ES-I3 (cell line): ENCODE results near the gene SMC3.
"Not testable (repeated sequence)": the region's sequence is repeated elsewhere in the genome, so short reads cannot be mapped to it uniquely, and the experiment has no call there.

Experiments used
- H3K36me3 ChIP-seq: 2 replicates; pipeline ENCODE4 v1.6.1; 2013; ENCODE audit warnings: mild to moderate bottlenecking, low read length, control low read depth, moderate library complexity; ENCODE audit not compliant: insufficient read depth
- H3K4me1 ChIP-seq: 2 replicates; pipeline ENCODE4 v1.6.1; 2013; ENCODE audit warnings: mild to moderate bottlenecking, control low read depth, low read length; ENCODE audit not compliant: insufficient read depth
- H3K9ac ChIP-seq: 2 replicates; pipeline ENCODE4 v1.6.1; 2013; ENCODE audit warnings: low read depth, mild to moderate bottlenecking, low read length, moderate library complexity
- H3K9me3 ChIP-seq: 2 replicates; pipeline ENCODE4 v1.6.1; 2013; ENCODE audit warnings: mild to moderate bottlenecking, low read length, moderate library complexity; ENCODE audit not compliant: control insufficient read depth, insufficient read depth

SMC3 gene

DNA sequence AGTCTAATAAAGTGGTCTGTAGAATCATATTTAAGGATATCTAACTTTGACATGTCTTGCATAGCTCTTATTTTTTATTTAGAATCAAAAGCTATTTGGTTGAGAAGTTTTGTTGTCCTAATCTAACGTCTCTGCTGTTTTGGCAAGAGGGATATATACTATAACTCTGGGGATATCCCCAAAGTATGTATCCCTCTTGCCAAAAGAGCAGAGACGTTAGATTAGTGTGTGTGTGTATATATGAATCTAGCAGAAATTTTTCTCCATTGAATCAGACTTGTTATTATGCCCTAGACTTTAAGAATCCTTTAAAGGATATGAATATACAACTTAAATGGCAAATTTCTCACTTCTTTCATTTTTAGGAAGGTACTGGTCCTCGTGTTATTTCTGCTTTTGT lies 9.6 kb downstream of the SMC3 start:
- H3K9ac ChIP-seq = no peak overlapping the region
- peaks cover 15% of the 10 kb centered on the region; the same call in 1 of the 2 replicates for H3K36me3 ChIP-seq
- H3K4me1 ChIP-seq = no peaks in the 10 kb centered on the region
- no peaks in the 10 kb centered on the region for H3K9me3 ChIP-seq

DNA sequence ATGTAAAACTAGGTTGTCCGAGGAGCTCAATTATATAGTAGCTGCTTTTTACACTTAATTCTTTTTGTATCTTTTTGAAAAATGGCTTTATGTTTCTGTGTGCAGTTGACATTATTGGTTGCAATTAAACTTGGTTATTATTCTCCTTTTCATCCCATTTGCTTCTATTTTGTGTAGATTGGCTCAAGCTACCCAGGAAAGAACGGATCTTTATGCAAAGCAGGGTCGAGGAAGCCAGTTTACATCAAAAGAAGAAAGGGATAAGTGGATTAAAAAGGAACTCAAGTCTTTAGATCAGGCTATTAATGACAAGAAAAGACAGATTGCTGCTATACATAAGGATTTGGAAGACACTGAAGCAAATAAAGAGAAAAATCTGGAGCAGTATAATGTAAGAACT lies 16.5 kb downstream of the SMC3 start:
- Histone ChIP-seq H3K9me3 (no peaks in the 10 kb centered on the region), H3K4me1 (no peaks in the 10 kb centered on the region), H3K36me3 (peaks cover 34% of the 10 kb centered on the region), H3K9ac (no peak overlapping the region)

DNA sequence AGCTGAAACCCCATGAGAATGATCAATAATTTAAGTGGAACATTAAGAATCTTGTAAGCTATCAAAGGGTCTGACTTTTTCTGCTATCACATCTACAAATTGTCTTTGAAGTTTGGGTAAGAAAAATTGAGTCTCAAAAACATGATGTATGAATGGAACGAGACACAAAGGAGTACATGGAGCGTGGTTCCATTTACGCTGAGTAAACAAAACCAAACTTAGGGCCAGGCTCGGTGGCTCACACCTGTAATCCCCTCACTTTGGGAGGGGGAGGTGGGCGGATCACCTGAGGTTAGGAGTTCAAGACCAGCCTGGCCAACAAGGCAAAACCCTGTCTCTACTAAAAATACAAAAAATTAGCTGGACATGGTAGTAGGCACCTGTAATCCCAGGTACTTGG lies 24.3 kb downstream of the SMC3 start:
- H3K4me1 ChIP-seq = no peaks in the 10 kb centered on the region
- H3K36me3 ChIP-seq = peaks cover 15% of the 10 kb centered on the region
- H3K9ac ChIP-seq = no peak overlapping the region
- no peaks in the 10 kb centered on the region for H3K9me3 ChIP-seq

DNA sequence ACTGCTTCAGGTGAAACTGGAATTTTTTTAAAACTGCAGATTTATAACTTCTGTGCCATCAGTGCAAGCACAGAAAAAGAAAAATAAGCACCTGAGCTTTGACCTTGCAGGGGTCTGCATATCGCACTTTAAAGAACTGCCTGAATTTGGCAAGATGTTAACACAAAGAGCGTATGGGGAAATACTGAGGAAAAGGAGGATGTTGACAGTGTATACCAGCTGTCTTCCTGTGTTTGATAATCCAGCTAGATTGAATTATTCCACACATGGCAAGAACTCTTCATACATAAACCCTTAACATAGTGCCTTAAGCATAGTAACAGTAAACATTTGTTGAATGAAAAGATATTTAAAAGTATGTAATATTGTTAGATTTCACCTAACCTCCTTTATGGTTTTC lies 30.0 kb downstream of the SMC3 start:
- Histone ChIP-seq H3K36me3 (peaks cover 9% of the 10 kb centered on the region), H3K9me3 (no peaks in the 10 kb centered on the region), H3K4me1 (no peaks in the 10 kb centered on the region), H3K9ac (no peak overlapping the region)

DNA sequence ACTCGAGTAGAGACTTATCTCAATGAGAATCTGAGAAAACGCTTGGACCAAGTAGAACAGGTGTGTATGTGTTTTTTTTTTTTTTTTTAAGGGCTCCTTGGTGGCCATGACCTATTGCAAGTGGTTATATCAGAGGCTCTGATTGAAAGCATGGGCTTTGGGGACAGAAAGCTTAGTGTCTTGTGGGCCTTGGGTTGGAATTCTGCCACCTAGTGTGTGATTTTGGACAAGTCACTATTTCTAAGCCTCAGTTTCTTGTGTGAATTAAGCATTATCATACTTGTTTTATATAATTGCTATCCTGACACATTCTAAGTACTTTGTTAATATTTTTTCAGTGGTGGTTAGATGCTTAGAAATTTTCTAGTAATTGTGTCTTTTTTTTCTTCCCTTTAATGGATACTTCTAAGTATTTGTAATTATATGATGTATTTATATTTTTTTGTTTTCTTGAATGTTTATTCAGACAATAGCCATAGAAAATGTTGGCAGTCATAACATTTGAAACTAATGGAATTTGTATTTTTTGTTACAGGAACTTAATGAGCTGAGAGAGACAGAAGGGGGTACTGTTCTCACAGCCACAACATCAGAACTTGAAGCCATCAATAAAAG lies 33.1 kb downstream of the SMC3 start:
- Histone ChIP-seq H3K9me3 (no peaks in the 10 kb centered on the region), H3K36me3 (peaks cover 14% of the 10 kb centered on the region), H3K9ac (no peak overlapping the region), H3K4me1 (no peaks in the 10 kb centered on the region)

DNA sequence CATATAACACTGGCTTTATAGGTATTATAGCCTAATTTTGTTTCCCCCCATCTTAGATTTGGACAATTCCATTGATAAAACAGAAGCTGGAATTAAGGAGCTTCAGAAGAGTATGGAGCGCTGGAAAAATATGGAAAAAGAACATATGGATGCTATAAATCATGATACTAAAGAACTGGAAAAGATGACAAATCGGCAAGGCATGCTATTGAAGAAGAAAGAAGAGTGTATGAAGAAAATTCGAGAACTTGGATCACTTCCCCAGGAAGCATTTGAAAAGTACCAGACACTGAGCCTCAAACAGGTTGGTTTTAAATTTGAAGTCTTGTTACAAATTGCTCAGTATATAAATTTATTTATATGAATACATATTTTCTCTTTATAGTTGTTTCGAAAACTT lies 34.1 kb downstream of the SMC3 start:
- no peaks in the 10 kb centered on the region for H3K9me3 ChIP-seq
- H3K9ac ChIP-seq = no peak overlapping the region
- H3K4me1 ChIP-seq = no peaks in the 10 kb centered on the region
- peaks cover 14% of the 10 kb centered on the region for H3K36me3 ChIP-seq

DNA sequence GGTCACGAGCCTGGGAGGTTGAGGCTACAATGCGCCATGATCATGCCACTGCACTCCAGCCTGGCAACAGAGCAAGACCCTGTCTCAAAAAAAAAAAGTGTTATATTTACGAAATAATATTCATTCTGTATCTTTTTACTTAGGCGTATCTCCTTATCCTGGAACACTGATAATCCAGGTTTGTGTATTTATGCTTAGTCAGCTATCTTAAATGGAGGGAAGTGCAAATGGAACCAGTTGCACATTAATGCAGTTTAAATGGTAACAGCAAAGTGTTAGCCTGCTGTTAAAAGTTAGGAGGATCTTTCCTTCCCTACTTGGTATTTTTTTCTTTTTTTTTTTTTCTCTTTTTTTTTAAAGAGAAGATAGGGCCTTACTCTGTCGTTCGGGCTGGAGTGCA lies 40.6 kb downstream of the SMC3 start:
- H3K36me3 ChIP-seq = no peaks in the 10 kb centered on the region
- peaks cover 11% of the 10 kb centered on the region for H3K4me1 ChIP-seq
- no peaks in the 10 kb centered on the region for H3K9me3 ChIP-seq
- H3K9ac ChIP-seq = no peak overlapping the region

DNA sequence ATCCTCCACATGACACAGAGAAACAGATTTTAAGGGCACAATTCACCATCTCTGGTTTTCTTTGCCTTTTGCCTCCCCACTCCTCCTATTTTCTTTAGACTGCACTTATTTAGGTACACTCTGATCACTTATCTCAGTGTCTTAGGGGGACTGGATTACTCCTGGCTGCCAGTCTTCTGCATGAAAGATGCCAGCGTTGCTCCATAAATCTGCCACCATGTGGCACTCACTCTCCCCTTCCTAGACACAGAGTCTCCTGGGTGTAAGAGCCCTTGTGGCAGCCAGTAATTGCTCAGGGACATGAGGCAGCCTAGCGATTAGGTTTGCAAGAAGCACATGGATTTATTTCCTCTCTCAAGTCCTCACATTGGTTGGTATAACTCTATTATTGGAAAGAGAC lies 42.1 kb downstream of the SMC3 start:
- Histone ChIP-seq H3K9me3 (no peaks in the 10 kb centered on the region), H3K4me1 (peaks cover 11% of the 10 kb centered on the region), H3K9ac (no peak overlapping the region), H3K36me3 (no peaks in the 10 kb centered on the region)

DNA sequence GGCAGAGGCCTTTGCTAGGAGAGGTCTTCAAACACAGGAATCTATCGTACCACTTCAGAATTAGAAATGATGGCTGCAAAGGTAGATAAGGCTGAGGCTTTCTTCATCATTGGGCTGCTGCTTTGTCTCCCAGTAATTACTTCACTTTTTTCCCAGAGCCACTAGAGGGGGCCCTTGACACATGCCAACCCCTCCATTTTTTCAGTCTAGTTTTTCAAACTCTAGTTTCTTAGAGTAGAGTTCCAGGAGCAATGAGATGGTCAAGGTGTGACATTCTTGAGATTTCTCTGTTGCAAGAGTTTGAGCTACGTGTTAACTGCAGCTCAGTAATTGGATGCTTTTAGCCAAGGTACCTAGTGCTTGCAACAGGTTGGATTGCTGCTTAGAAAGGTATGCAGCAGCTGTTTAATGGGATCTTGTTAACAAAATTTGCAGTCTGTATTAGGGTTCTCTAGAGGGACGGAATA lies 42.8 kb downstream of the SMC3 start:
- Histone ChIP-seq H3K4me1 (peaks cover 11% of the 10 kb centered on the region), H3K9ac (no peak overlapping the region)

DNA sequence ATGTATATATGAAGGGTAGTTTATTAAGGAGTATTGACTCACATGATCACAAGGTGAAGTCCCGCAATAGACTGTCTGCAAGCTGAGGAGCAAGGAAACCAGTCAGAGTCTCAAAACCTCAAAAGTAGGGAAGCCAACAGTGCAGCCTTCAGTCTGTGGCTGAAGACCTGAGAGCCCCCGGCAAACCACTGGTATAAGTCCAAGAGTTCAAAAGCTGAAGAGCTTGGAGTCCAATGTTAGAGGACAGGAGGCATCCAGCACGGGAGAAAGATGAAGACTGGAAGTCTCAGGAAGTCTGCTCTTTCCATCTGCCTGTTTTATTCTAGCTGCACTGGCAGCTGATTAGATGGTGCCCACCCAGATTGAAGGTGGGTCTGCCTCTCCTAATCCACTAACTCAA lies 43.3 kb downstream of the SMC3 start:
- H3K9me3 ChIP-seq, H3K36me3 ChIP-seq, H3K9ac ChIP-seq: not testable (repeated sequence)
- H3K4me1 ChIP-seq = peaks cover 11% of the 10 kb centered on the region

More for the DNA sequence above, 42.8 kb downstream of the SMC3 start:
- H3K36me3 ChIP-seq = no peaks in the 10 kb centered on the region
- no peaks in the 10 kb centered on the region for H3K9me3 ChIP-seq

DNA sequence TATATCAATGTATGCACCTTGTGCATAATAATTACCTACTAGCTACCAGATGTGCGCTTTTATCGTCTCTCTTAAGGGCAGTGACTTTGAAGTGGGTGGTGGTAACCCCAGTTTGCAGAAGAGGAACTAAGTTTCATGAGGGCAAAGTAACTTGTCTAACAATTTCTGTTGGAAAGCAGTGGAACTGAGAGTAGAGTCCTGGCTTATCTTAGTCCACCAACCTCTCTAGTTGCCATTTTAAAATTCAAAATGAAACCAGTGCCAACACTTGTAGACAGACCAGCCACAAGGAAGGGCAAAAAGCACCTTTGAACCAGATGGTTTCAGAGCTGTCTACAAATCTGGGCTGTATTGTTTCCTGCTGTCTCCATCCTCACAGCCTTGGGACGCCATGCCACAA lies 44.6 kb downstream of the SMC3 start:
- Histone ChIP-seq H3K4me1 (peaks cover 11% of the 10 kb centered on the region), H3K36me3 (no peaks in the 10 kb centered on the region), H3K9ac (no peak overlapping the region), H3K9me3 (no peaks in the 10 kb centered on the region)

DNA sequence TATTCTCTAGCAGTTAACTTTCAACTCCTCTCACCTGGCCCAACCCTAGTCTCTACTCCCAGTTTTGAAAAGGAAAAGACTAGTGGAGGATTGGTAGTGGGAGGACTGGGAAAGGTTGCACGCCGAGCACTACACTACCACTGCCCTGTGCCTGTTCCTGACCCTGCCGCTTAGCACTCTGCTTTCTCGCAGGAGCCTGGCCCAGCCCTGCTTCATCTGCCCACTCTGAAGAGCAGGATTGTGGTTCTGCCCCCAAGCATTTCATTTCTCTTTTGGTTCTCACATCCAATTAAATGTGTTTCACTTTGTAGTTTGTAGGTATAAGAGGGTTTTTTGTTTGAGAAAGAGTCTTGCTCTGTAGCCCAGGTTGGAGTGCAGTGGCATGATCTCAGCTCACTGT lies 45.1 kb downstream of the SMC3 start:
- Histone ChIP-seq H3K36me3 (no peaks in the 10 kb centered on the region), H3K9ac (no peak overlapping the region)

DNA sequence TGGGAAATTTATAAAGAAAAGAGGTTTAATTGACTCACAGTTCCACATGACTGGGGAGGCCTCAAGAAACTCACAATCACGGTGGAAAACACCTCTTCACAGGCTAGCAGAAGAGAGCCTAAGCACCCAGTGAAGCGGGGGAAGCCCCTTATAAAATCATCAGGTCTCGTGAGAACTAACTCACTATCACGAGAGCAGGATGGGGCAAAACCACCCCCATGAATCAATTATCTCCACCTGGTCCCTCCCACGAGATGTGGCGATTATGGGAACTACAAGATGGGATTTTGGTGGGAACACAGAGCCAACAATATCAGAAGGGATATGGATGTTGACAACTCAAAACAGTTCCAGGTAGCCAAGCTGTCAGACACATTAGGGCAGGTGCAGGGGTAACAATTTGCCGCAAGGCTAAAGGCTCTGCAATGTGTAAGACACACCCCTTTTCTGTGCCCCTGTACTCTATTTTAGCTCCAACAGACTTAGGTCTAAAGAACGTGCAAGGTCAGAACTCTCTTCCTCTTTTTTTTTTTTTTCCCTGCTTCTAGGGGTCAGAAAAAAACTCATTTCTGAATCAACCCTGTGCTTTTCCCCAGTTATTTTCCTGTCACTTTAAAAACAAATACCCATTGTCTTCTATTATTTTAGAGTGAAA lies 46.0 kb downstream of the SMC3 start:
- peaks cover 11% of the 10 kb centered on the region for H3K4me1 ChIP-seq
- no peaks in the 10 kb centered on the region for H3K9me3 ChIP-seq
- H3K36me3 ChIP-seq = no peaks in the 10 kb centered on the region
- H3K9ac ChIP-seq = no peak overlapping the region

More for the DNA sequence above, 45.1 kb downstream of the SMC3 start:
- Histone ChIP-seq H3K4me1 (peaks cover 11% of the 10 kb centered on the region), H3K9me3 (no peaks in the 10 kb centered on the region)

DNA sequence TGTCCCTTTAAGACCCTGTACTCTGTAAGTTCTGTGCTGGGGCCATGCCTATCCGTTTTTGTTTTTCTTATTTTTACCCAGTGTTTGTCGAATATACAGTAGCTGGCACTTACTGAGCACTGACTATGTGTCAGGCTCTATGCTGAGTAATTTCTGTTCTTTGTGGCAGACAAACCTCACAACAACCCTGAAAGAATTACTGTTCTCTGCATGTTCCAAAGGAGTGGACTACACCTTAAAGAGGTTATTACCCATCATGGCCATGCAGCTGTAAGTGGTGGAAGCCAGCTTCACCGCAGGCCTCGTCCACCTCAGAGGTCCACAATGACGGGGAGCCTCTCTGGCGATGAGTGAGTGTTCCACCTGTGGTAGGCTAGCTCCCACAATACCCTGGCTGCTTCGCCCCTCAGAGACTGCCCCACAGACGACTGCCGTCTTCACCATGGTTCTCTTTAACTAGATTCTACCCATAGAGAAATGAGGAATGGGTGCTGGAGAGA lies 46.6 kb downstream of the SMC3 start:
- no peaks in the 10 kb centered on the region for H3K36me3 ChIP-seq
- H3K4me1 ChIP-seq = peaks cover 11% of the 10 kb centered on the region
- H3K9me3 ChIP-seq = no peaks in the 10 kb centered on the region
- H3K9ac ChIP-seq = no peak overlapping the region

DNA sequence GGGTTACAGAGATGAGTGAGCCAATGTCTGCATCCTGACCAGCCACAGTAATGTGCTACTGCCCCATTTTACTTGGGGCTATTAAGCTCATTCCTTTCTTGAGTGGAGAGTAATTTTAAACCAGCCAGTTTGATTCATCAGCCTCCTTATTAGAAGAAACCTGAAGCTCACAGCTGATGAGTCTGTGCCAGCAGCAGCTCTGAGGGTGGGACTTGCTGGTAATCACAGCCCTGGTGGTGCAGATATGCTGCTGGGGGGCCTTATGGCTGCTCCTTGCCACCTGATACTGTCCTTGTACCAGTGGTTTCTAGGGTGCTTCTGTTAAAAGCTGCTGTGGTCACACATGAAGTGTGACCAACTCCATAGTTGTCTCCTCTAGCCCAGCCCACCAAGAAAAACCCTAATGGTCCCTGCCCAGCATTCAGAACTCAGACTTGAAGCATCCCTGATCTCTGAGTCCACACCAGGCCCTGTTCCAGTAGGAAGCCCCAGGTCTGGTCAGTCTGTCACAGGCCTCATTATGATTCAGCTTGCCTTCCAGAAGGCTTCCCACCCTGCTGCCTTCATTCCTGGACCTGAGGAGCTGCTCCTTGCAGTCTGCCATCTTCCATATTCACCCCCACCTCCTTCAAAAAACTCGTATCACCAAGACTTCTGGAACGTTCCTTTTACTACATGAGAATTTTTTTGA lies 47.7 kb downstream of the SMC3 start:
- no peak overlapping the region for H3K9ac ChIP-seq
- no peaks in the 10 kb centered on the region for H3K9me3 ChIP-seq
- H3K4me1 ChIP-seq = peaks cover 15% of the 10 kb centered on the region
- H3K36me3 ChIP-seq = no peaks in the 10 kb centered on the region
